ACHN (cell line): ENCODE measurements around the gene TYMP.

ENCODE experiments used
- DNase-seq: peaks from one replicate; pipeline ENCODE4 v3.0.0-alpha.2; 2015
- in situ Hi-C: cut with HindIII; loops from 2 replicates; pipeline ENCODE4 v1.10.0; 2017; ENCODE audit warnings: low sequenced_read_pairs, low pct_ligation_motif_present, low pct_unique_long_range_greater_than_20kb

TYMP gene

DNA sequence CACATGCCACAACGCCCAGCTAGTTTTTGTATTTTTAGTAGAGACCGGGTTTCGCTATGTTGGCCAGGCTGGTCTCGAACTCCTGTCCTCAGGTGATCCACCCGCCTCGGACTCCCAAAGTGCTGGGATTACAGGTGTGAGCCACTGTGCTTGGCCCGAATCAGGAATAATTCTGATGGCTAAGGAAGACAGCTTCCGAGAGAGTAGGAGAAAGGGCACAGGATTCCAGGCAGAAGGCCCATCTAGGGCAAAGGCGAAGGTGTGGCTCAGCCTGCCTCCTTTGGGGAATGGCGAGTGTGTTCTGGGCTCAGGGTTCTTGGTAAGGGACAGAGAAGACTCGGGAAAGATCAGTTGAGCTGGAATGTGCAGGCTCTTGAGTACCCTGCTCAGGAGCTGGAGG, 34.5 kb upstream of the TYMP start:
- no peak for DNase-seq
- in situ Hi-C loops = no loop called here

DNA sequence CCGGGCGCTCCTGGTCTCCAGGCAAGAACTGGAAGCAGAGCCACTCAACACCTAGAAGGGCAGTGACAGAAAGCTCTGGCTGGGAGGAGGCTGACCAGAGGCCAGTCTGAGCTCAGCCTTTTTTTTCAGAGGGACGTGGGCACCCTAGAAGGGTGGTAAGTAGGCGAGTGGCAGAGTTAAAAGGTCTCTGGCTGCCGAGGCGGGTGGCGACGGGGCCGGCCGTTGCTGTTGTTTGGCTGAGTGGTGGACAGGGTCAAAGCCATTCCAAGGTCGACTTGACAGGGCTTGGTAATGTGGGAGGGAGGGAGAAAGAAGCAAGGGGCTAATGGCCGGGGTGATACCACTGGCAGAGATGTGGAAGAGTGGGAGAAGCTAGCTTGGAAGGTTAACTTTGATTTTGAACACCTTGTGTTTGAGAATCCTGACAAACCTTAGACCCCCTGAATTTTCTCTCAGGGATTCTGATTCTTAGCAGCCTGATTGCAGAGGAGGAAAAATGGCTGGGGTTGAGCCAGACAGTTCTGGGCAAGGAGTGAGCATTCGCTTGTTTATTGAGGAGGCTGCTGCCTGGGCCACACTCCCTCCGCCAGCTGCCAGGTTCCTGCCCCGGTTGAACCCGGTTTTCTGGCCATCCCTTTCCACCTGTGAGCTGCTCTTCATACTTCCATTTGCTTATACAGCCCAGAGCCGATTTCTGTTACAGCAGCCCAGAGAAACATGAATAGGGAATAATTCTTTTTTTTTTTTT, 33.8 kb upstream of the TYMP start:
- DNase-seq = no peak
- in situ Hi-C loops = no loop called here

DNA sequence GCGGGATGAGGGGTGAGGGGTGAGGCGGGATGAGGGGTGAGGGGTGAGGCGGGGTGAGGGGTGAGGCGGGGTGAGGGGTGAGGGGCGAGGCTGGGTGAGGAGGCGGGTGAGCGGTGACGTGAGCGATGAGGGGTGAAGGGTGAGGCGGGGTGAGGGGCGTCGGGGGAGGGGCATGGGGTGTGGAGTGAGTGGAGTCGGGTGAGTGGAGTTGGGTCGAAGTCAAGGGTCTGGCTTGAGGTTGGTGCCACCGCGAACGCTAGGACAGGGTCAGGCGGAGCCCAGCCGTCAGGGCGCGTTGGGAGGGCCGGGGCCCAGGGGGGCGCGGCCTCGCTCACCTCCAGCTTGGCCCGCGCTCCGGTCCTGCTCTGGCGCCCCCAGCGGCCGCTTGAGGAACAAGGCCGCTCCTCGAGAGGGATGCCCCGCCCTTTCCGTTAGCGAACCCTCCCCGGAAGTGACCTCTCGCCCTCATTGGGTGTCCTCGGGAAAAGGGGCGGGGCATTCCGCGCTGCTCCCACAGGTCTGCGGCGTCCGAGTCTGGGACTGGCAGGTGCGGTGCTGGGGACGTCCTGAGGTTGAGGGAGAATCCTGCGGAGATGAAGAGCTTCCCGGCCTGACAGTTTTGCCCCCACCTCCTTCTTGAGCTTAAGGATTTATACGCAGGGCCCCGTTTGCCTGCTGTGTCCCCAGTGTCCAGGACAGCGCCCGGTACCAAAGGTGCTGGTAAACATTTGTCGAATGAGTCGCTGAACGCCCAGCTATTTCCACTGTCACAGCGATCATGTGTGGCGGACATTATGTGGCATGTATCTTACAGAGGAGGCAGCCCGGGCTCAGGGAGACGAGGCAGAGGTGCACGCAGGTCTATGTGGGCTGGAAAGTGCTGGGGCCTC, 33.0 kb upstream of the TYMP start, which contains the start of gene SYCE3:
Gene SYCE3 (minus strand): TSS at position 397 of the 890 bp plus-strand sequence. CDS start 6,514 bp downstream, outside the sequence.
- peak; percentile 92 for DNase-seq
- in situ Hi-C loops = no loop called here

DNA sequence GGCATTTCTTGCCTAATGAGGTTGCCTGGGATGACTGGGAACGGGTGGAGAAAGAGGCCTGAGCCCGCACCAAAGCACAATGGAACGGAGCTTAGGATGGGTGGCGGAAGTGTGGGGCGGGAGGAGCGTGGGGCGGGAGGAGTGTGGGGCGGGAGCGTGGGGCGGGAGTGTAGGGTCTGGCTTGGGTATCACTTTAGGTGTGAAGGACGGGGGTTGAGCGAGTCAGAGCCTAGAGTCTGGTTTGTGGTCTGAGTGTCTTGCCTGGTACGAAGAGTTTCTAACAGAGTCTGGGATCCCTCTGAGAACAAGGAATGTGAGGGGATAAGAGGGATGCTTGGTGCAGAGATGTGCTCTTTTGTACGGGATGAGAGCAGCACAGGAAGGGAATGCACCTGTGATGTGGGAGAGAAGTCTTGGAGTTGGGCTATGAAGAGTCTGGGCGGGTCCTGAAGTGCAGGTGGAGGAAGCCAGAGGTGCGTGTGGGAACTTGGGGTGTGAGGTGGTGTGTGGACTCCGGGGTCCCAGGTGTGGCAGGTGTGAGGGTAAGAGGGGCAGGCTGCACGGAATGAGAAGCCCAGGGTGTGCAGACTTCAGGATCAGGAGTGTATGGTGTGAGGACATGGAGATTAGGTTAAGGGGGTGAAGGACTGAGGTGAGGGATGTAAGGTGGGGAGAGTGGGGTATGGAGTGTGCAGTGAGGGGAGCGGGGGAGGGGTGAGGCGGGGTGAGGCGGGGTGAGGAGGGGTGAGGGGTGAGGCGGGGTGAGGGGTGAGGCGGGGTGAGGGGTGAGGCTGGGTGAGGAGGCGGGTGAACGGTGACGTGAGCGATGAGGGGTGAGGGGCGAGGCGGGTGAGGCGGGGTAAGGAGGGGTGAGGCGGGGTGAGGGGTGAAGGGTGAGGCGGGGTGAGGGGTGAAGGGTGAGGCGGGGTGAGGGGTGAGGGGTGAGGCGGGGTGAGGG, 31.9 kb upstream of the TYMP start:
- no peak for DNase-seq
- in situ Hi-C loops = no loop called here

DNA sequence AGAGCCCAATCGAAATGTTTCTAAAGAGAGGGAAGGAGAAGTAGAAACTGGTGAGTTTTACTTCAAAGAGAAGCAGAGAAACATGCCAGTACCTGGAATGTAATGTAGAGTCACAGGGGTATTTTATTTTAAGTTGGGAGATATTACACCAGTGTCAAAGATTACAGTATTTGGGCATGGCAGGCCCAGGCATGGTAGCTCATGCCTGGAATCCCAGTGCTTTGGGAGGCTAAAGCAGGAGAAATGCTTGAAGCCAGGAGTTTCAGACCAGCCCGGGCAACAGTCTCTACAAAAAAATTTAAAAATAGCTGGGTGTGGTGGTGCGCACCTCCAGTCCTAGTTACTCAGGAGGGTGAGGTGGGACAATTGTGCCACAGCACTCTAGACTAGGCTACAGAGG, 30.2 kb upstream of the TYMP start:
- DNase-seq = no peak
- in situ Hi-C loops = no loop called here

DNA sequence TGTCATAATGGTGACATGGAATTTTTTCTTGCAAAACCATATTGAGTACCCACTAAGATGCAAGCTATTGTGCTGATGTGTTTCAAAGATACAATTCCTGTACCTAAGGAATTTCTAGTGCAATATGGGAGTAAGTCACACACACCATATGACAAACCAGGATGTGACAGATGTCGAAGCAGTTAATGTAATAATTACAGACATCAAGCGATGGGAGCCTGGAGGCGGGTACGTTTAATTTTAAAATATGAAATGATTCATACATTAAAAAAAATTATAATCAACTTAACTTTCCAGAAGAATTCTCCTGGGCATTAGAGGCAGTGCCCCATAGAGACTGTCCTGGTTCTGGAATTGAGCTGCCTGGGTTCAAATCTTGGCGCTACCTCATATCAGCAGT, 26.9 kb upstream of the TYMP start:
- no peak for DNase-seq

DNA sequence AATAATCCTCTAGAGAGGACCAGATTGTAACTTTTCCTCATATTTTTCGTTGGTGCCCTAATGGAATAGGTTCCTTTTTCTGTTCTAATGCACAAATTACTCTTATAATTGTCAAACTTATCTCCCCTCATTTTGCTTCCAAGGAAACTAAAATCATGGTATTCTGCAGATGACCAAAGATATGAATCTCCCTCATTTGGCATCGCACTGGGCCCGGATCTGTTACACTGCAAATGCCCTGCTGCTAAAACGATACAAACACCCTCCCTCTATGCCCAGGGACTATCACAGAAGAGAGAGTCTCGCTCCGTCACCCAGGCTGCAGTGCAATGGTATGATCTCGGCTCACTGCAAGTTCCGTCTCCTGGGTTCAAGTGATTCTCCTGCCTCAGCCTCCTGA, 23.5 kb upstream of the TYMP start:
- in situ Hi-C loops = no loop called here
- no peak for DNase-seq

More for the DNA sequence above, 26.9 kb upstream of the TYMP start:
- in situ Hi-C loops = no loop called here

DNA sequence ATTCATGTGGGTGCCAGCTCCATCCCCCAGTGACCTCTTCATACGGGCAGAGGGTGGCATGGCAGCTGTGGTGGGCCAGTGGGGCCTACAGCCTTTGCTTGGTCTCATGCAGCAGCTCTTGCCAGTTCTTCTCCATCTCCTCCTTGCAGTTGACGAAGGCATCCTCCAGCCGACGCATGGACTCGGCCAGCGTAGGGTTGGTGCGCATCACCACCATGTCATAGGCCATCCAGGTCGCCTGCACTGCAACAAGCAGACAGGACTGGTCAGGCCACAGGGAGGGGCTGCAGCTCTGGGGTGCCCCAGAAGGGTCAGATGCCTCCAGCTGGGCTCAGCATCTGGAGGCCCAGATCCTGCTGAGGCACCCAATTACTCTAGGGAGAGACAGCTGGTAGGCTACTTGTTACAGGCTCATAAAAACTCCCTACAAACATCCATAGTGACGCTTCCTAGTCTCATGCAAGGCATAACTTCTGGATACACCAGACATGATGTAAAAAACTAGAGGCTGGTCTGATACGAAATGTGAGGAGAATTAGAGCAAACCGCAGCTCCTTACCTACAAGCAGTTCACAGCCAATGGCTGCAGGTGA, 21.4 kb upstream of the TYMP start:
- in situ Hi-C loops = no loop called here

DNA sequence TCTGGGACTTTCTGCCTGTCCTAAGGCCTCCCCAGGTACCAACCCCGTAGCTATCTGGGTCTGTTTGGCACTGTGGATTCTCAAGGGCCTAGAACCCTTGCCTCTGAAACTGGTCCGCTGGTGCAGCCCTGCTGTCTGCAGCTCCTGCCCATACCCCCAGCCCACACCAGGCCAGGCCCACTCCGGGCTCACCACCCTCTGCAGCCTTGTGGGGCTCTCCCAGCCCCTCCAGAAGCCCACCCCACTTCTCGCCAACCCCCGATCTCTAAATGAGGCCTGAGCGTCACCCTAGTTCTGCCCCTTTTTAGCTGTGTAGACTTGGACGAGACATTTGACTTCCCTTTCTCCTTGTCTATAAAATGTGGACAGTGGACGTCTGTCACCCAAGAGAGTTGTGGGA, 20.6 kb upstream of the TYMP start:
- in situ Hi-C loops = no loop called here

More for the DNA sequence above, 21.4 kb upstream of the TYMP start:
- no peak for DNase-seq

DNA sequence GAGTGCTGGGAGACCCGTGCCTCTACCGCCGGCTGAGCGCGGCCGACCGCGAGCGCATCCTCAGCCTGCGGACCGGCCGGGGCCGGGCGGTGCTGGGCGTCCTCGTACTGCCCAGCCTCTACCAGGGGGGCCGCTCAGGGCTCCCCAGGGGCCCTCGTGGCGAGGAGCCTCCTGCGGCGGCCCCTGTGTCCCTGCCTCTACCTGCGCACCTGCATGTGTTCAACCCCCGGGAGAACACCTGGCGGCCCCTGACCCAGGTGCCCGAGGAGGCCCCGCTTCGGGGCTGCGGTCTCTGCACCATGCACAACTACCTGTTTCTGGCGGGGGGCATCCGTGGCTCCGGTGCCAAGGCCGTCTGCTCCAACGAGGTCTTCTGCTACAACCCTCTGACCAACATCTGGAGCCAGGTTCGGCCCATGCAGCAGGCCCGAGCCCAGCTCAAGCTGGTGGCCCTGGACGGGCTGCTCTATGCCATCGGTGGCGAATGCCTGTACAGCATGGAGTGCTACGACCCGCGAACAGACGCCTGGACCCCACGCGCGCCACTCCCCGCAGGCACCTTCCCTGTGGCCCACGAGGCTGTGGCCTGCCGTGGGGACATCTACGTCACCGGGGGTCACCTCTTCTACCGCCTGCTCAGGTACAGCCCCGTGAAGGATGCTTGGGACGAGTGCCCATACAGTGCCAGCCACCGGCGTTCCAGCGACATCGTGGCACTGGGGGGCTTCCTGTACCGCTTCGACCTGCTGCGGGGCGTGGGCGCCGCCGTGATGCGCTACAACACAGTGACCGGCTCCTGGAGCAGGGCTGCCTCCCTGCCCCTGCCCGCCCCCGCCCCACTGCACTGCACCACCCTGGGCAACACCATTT, 19.3 kb upstream of the TYMP start:
- in situ Hi-C loops = no loop called here
- no peak for DNase-seq

More for the DNA sequence above, 20.6 kb upstream of the TYMP start:
- DNase-seq = no peak

DNA sequence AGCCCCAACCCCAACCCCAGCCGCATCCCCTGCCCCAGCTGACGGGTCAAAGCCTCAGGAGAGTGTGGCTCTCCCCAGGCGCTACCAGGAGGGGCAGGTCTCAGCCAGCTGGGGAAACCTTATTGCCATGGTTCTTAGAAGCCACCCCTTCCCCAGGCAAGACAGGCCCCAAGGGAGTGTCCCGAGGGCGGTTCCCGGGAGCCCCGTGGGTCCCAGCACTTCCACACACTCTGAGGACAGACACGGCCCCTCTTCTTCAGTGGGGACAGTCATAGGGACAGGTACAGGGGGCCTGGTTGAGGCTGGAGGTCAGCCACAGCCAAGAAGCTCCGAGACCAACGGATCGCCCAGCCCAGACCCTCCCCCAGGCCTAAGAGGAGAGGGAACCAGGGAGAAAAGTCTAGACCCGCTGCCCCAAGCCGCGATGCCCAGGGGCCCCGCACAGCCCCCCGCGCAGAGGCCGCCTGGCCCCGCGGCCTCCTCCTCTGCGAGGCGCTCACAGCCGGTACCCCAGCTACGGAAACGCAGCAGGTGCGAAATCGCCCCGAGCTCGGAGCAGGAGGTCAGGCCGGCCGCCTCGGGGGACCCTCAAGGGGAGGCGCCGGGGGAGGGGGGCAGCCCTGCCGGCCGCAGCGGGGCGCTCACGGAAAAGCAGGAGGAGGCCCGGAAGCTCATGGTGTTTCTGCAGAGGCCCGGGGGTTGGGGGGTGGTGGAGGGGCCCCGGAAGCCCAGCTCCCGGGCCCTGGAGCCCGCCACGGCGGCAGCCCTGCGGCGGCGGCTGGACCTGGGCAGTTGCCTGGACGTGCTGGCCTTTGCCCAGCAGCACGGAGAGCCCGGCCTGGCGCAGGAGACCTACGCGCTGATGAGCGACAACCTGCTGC, 18.5 kb upstream of the TYMP start:
- in situ Hi-C loops = no loop called here
- no peak for DNase-seq

DNA sequence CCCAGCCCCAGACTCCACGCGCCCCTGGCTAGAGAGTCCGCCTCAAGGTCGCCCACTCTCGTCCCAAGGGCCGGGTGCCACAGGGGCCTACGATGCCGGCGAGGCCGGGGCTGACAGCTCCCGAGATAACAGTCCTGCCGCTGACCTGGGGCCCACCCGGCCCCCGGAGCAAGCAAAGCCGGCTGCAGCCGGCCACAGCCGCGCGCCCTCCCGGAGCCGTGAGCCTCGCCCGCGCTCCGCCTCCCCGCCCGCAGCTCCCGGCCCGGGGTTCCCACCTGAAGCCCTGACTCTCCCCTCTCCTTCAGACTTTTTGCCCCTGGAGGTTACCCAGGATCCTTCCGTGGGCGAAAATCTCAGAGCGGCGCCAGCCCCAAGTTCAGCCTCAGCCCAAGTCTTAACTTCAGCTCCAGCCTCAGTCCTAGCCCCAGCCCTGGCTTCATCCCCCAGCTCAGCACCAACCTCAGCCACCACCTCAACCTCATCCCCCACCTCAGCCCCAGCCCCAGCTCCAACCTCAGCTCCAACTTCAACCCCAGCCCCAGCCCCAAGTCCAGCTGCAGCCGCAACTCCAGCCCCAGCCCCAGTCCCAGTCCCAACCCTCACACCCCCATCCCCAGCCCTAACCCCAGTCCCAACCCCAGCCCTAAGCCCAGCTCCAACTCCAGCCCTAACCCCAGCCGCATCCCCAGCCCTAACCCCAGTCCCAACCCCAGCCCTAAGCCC, 17.6 kb upstream of the TYMP start:
- no peak for DNase-seq
- in situ Hi-C loops = no loop called here

DNA sequence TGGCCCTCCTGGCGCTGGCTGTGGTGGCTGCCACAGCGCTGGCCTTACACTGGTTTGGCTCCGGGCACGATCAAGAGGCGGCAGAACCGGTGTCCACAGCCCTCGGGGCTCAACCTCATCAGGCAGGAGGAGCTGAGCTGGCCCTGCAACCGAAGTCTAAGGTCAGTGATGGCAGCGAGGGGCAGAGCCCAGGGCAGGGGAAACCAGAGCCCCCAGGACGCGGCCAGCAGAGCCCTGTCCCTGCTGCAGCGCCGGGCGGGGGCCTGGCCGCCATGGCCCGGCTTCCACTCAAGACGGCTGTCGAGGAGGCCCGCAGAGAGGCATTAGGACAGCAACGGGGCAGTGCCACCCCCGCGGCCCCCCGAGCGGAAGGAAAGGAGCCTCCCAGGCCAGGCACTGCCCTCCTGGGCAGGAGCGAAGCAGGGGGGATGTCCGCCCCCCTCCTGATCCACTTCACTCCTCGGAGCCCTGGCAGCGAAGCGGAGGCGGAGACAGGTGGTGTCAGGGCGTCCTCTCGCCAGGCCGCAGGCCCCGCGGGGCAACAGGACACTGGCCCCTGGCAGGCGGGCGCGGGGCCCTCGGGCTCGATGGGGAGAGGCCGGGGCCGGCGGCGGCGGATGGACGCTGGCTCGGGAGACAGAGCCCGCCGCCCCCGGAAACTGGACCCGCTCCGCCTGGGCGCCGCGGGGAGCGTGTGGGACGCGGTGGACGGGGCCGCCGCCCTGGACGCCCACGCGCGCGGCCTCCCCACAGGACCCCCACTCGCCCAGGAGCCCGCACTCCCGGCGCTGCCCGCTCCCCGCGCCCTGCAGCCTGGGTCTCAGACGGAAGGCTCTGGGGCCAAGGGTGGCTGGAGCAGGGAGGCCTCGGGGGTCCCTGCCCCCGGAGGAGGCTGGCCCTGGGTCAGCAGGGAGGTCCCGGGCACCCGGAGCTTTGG, 16.8 kb upstream of the TYMP start:
- DNase-seq = no peak
- in situ Hi-C loops = no loop called here

DNA sequence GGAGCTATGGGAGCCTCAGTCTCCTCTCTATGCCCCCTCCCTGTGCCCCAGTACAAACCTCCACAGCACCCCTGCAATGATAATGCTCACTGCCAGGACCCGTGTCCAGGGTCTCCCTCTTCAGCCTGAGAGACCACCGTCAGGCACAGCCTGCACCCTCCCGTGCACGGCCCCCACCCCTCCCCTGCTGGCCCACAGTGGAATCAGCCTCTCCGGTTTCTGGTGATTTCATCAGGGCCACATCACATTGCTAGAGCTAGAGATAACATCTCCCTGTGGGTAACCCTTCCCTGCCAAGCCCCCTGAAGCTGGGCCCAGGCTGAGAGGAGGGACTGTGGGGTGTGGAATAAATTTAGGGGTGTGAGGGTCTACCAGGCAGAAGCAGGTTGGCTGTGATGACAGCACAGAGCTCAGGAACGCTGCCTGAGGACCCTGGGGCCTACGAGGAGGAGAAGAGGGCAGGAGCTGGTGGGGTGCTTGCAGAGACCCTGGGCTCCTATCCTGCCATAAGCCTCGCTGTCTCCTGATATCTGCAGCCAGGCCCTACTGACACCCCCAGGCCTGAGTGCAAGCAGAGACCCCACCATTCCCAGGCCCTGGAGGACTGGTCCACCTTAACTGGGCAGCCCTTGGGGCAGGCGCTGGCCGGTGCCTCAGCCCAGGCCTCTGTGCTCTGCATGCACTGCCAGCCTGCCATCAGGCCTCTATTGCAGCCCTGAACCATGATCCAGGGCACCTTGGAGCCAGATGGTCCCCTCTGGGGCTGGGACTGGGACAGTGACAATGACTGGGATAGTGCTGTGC, 15.9 kb upstream of the TYMP start, which contains the start of gene KLHDC7B:
Gene KLHDC7B (plus strand): TSS at position 378 of the 804 bp plus-strand sequence. CDS start 345 bp downstream, at position 723.
- DNase-seq = no peak
- in situ Hi-C loops = no loop called here
